HFFc6 (cell line): ENCODE measurements around the gene RHBDL3. TPM values are rescaled to one million over a fixed set of nuclear protein-coding genes. Genes with fewer than 3 reads are reported as not detected.

Experiments
- DNase-seq: peaks from one replicate; pipeline ENCODE4 v3.0.0-alpha.2; 2018
- H3K27ac Mint-ChIP-seq: 2 replicates; pipeline ENCODE4 v1.8.0; 2020; ENCODE audit warnings: mild to moderate bottlenecking, mixed read lengths
- H3K27me3 Mint-ChIP-seq: 2 replicates; pipeline ENCODE4 v1.8.0; 2021; ENCODE audit warnings: mild to moderate bottlenecking, moderate library complexity, mixed read lengths; ENCODE audit not compliant: insufficient read depth
- H3K36me3 Mint-ChIP-seq: 2 replicates; pipeline ENCODE4 v1.8.0; 2021; ENCODE audit warnings: low read depth, mixed read lengths
- H3K4me1 Mint-ChIP-seq: 2 replicates; pipeline ENCODE4 v1.8.0; 2020; ENCODE audit warnings: low read depth, mixed read lengths
- H3K4me3 Mint-ChIP-seq: 2 replicates; pipeline ENCODE4 v1.8.0; 2020; ENCODE audit warnings: mild to moderate bottlenecking, moderate library complexity, mixed read lengths
- H3K9me3 Mint-ChIP-seq: 2 replicates; pipeline ENCODE4 v1.8.0; 2020; ENCODE audit warnings: mild to moderate bottlenecking, mixed read lengths
- total RNA-seq, 6 experiments: library from RNA; stranded (reverse); fragmentation: NEBNext Ultra II Directional; extraction: Animal tissue kit (Norgen Biotek cat#: 25700); gene quantifications; 2 replicates in 1 of 6; 3 replicates in 5 of 6; pipeline ENCODE4 v1.2.3, GENCODE V29; 2021
- TF ChIP-seq, protein P1 (sequence below): fragments of 200-600 bp; sonication (generic); IDR thresholded peaks from 2 replicates; pipeline ENCODE4 v1.5.0; 2021; ENCODE audit warnings: antibody characterized with exemption, mild to moderate bottlenecking

The RHBDL3 gene
- total RNA-seq, 6 experiments from 2014 or later = 0.07 TPM; not detected in 5

- no peak for DNase-seq
- TF ChIP-seq, protein P1, sequence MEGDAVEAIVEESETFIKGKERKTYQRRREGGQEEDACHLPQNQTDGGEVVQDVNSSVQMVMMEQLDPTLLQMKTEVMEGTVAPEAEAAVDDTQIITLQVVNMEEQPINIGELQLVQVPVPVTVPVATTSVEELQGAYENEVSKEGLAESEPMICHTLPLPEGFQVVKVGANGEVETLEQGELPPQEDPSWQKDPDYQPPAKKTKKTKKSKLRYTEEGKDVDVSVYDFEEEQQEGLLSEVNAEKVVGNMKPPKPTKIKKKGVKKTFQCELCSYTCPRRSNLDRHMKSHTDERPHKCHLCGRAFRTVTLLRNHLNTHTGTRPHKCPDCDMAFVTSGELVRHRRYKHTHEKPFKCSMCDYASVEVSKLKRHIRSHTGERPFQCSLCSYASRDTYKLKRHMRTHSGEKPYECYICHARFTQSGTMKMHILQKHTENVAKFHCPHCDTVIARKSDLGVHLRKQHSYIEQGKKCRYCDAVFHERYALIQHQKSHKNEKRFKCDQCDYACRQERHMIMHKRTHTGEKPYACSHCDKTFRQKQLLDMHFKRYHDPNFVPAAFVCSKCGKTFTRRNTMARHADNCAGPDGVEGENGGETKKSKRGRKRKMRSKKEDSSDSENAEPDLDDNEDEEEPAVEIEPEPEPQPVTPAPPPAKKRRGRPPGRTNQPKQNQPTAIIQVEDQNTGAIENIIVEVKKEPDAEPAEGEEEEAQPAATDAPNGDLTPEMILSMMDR = no peak
- no peaks in the 10 kb centered on the region; the same call in 1 of the 2 replicates for H3K27me3 Mint-ChIP-seq
- H3K4me3 Mint-ChIP-seq = no peak overlapping the region
- H3K36me3 Mint-ChIP-seq = no peaks in the 10 kb centered on the region
- peaks cover 22% of the 10 kb centered on the region for H3K4me1 Mint-ChIP-seq
- H3K27ac Mint-ChIP-seq = no peak overlapping the region
- no peaks in the 10 kb centered on the region for H3K9me3 Mint-ChIP-seq
Observed at GRCh38 chr17:32327911-32328310, 62.3 kb downstream of the RHBDL3 start.

DNA sequence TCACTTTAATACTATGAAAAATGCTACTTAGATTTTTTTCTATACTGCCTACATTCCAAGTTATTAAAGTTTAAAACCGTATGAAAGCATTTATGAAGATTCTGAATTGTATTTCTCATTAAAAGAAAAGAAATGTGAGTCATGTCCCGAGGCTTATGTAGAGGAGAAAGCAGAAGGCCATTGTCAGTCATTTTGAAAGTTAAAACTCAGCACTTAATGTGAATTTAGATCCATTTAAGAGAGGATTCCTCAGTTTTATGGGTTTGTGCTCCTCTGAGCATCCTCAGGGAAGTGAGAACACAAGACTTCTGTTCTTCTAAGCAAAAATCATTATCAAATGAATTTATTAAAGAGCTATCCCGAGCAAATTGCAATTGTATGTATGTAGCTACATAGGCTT is 64.5 kb downstream of the RHBDL3 start:
- Mint-ChIP-seq H3K4me1 (peaks cover 23% of the 10 kb centered on the region), H3K9me3 (no peaks in the 10 kb centered on the region), H3K4me3 (no peak overlapping the region), H3K36me3 (peaks cover 13% of the 10 kb centered on the region), H3K27ac (no peak overlapping the region; the same call in 1 of the 2 replicates), H3K27me3 (no peaks in the 10 kb centered on the region; the same call in 1 of the 2 replicates)
- TF ChIP-seq, protein P1 = no peak
- DNase-seq = no peak

DNA sequence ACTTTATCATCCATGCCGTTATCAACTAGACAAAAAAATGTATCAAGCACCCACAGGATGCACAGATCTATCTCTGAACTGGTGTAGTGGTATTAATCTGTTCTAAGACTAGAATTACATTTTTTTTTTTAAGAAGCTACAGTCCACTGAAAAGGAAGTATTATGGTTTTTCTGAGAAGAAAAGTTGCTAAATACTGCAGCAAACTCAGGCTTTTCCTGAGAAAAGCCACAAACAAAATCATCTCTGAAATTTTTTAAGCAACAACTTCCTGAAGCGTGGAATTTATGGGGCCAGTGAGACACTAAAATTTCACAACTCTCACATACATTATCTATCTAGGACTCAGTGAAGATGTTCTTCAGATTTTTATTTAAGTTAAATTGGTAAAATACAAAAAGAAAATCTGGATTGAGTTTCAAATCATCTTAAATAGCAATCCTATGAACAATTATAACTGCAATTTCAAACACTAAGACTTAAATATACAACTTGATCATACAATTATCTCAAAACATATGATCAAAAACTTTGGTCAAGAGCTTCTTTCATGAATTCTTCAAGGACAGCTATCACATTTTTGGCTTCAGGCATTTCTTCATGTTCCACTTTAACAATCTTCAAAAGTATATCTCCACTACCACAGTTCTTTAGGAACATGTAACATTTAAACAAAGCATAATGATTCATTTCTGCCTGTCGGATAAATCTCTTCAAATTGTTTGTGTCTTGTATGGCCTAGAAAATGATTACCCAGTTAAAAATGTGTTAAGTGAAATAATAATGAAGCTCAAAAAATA is 65.8 kb downstream of the RHBDL3 start:
- Mint-ChIP-seq H3K27me3 (no peaks in the 10 kb centered on the region), H3K27ac (no peak overlapping the region), H3K4me3 (no peak overlapping the region), H3K9me3 (no peaks in the 10 kb centered on the region), H3K36me3 (peaks cover 13% of the 10 kb centered on the region), H3K4me1 (peaks cover 36% of the 10 kb centered on the region)
- TF ChIP-seq, protein P1 = no peak
- DNase-seq = no peak

GRCh38 chr17:32333187-32333586 is 67.6 kb downstream of the RHBDL3 start:
- peaks cover 13% of the 10 kb centered on the region for H3K36me3 Mint-ChIP-seq

GRCh38 chr17:32335046-32335445 is 69.4 kb downstream of the RHBDL3 start:
- H3K27me3 Mint-ChIP-seq = no peaks in the 10 kb centered on the region
- peaks cover 13% of the 10 kb centered on the region for H3K36me3 Mint-ChIP-seq
- H3K4me1 Mint-ChIP-seq = peaks cover 38% of the 10 kb centered on the region
- peak overlapping the region; percentile 23 for H3K4me3 Mint-ChIP-seq
- no peaks in the 10 kb centered on the region for H3K9me3 Mint-ChIP-seq
- TF ChIP-seq, protein P1 = no peak
- peak overlapping the region; percentile 60 for H3K27ac Mint-ChIP-seq
- DNase-seq = no peak

More at GRCh38 chr17:32333187-32333586, 67.6 kb downstream of the RHBDL3 start:
- H3K9me3 Mint-ChIP-seq = no peaks in the 10 kb centered on the region
- H3K27me3 Mint-ChIP-seq = no peaks in the 10 kb centered on the region
- H3K27ac Mint-ChIP-seq = no peak overlapping the region
- no peak overlapping the region for H3K4me3 Mint-ChIP-seq
- peaks cover 38% of the 10 kb centered on the region for H3K4me1 Mint-ChIP-seq
- no peak for DNase-seq
- TF ChIP-seq, protein P1 = no peak
